ENCODE data around the gene AFAP1L2.

DNA sequence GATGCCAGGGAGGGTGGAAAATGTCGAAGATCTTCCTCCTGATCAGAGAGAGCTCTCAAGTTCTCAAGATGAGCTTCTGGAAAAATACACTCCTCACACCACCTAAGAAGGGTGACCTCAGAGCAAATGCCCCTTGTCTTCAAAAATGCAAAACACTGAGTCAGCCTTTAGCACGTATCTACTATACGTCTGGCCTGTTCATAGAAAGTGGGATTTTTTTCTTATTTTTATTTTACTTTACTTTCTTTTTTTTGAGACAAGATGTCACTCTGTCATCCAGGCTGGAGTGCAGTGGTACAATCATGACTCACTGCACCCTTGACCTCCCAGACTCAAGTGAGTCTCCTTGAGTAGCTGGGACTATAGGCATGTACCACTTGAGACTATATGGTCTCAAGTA is 57.1 kb downstream of the AFAP1L2 start:
- TF ChIP-seq, protein P1, sequence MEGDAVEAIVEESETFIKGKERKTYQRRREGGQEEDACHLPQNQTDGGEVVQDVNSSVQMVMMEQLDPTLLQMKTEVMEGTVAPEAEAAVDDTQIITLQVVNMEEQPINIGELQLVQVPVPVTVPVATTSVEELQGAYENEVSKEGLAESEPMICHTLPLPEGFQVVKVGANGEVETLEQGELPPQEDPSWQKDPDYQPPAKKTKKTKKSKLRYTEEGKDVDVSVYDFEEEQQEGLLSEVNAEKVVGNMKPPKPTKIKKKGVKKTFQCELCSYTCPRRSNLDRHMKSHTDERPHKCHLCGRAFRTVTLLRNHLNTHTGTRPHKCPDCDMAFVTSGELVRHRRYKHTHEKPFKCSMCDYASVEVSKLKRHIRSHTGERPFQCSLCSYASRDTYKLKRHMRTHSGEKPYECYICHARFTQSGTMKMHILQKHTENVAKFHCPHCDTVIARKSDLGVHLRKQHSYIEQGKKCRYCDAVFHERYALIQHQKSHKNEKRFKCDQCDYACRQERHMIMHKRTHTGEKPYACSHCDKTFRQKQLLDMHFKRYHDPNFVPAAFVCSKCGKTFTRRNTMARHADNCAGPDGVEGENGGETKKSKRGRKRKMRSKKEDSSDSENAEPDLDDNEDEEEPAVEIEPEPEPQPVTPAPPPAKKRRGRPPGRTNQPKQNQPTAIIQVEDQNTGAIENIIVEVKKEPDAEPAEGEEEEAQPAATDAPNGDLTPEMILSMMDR (IDR thresholded peaks at IDR 0.05; ENCODE audit: borderline replicate concordance, extremely low read depth, low read length, poor library complexity, severe bottlenecking): no peak
- TF ChIP-seq EZH2 (IDR thresholded peaks at IDR 0.05; ENCODE audit: borderline replicate concordance, low read depth, low read length, severe bottlenecking): no peak

Measured in DND-41 (cell line).